ENCODE measurements around the gene PNPLA6.
A peak's percentile ranks its signal among the peaks of the same experiment; 100 is the strongest.

PNPLA6 gene

DNA sequence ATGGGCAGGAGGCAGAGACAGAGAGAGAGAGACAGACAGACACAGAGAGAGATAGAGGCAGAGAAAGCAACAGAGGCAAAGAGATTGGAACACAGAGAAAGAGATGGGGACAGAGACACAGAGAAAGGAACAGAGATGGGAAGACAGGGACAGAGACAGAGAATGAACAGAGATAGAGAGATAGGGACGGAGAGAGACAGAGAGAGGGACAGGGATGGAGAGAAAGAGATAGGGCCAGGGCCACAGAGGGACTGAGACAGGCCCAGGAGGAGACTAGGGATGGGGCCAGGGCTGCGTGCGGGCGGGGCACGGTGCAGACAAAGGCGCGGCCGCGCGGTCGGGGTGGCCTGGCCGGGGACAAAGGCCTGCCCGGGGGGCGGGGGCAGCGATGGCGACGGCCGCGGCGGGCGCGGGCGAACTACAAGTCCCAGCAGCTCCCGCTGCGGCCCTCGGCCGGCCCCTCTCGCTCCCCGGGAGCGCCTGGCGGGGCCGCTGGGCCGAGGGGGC lies 19.8 kb upstream of the PNPLA6 start, which contains the start of gene ZNF358:
ZNF358 (plus strand) TSS at position 459 of the 507 bp plus-strand sequence. CDS start 3,140 bp downstream, outside the sequence.
- peak; percentile 34 for DNase-seq

DNA sequence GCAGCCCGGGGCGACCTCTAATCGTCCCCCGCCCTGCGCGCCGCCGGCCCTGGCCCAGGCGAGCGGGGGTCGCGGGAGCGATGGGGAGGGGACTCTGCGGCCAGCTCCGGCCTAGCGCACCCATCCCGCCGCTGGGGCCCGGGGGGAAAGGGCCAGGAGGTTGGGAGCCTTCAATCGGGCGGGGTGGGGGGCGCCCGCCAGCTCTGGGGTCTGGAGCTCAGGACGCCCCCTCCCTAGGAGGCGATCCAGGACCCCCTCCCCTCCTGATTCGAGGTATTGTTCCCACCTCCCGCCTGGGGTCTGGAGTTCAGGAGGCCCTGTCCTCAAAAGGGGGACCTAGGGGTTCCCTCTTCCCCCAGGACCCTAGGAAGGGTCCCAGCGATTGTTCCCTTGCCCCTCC lies 19.2 kb upstream of the PNPLA6 start:
- DNase-seq: no peak

GRCh38 chr19:7516878-7517277 lies 18.6 kb upstream of the PNPLA6 start:
- DNase-seq: no peak

- DNase-seq: no peak
Observed at GRCh38 chr19:7519361-7520130, 16.0 kb upstream of the PNPLA6 start.

GRCh38 chr19:7520131-7521051 lies 15.1 kb upstream of the PNPLA6 start:
- no peak for DNase-seq

GRCh38 chr19:7521551-7522071 lies 13.9 kb upstream of the PNPLA6 start:
- no peak for DNase-seq

DNA sequence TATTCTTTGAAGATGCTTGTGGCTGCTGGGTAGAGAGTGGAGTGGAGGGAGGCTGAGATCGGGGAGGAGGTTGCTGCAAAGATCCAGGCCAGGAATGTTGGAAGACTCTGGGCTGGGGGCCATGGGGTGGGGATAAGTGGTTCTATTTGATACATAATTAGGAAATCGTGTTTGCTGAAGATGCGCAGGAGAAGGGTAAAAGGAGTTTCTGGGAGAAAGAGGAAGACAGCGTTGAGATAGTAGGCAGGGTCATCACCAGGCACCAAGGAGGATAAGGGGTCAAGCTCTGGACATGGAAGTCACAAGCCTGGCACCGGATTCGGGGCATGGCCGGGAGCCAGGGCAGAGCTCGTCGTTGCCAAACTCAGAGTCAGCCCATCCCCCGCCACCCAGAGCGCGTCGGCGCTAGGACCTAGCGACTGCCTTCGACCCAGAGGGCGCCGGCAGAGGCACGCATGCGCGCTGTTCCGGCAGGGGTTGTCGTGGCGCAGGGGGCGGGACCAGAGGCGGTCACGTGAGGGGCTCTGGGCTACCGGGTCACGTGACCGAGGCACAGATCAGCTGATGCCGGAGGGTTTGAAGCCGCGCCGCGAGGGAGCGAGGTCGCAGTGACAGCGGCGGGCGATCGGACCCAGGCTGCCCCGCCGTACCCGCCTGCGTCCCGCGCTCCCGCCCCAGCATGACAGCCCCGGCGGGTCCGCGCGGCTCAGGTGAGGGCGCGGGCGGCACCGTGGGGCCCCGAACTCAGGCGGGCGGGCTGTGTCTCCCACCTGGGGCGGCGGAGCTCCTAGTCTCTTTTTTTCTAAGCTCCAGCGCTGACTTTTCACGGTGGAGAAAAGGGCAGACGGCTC lies 13.2 kb upstream of the PNPLA6 start, which contains the start of gene MCOLN1:
MCOLN1 (plus strand) TSS at position 553 of the 851 bp plus-strand sequence; CDS start at position 680, 127 bp downstream.
- peak; percentile 99 for DNase-seq

DNA sequence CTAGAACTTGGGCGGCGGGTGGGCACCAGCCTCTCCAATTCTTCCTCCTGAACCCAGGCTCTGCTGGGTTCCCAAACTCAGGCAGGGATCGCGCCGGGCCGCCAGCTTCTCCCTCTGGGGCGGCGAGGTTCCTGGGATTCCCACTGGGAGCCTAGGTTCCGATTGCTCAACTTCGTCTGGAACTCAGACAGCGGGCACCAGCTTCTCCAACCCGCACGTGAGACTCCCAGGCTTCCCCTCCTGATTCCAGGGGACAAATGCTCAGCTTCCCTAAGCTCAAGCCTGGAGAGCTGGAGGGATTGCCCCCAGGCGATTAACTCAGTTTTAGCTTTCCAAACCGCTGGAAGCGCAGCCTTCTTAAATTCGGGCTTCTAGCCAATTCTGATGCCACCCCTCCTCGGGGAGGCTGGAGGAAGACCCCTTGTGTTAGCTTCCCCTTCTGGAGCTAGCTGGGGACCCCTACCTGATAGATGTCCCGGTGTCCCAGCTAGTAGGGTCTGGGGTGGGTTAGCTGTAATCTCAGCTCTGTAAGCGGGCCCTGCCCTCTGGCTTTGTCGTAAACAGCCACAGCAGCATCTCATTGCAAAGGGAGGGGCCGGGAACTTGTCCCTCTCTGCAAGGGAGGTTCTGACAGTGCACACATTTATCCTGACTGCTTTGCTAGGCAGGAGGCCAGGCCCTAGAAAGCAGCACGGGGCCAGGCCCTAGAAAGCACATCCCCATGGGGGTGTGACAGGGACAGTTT lies 12.4 kb upstream of the PNPLA6 start:
- no peak for DNase-seq

- no peak for DNase-seq
Observed at GRCh38 chr19:7524523-7524922, 11.0 kb upstream of the PNPLA6 start.

DNA sequence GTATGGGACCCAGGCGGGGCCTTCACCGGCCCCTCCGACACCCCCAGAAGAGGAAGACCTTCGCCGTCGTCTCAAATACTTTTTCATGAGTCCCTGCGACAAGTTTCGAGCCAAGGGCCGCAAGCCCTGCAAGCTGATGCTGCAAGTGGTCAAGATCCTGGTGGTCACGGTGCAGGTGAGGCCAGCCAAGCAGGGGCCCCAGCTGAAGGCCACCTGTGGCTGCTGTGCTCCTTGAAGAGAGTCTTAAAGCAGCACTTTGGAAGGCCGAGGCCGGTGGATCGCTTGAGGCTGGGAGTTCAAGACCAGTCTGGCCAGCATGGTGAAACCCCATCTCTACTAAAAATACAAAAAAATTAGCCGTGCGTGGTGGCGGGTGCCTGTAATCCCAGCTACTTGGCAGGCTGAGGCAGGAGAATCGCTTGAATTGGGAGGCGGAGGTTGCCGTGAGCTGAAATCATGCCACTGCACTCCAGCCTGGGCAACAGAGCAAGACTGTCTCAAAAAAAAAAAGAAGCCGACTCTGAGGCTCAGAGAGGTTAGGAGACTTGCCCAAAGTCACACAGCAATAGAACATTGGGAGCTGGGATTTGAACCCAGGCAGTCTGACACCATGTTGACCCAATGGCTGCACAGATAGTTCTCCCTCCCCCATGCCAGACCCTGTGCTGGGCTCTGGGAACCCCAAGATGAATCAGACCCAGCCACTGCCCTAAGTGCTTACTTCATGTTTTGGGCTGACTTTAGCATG lies 10.4 kb upstream of the PNPLA6 start:
- no peak for DNase-seq

DNA sequence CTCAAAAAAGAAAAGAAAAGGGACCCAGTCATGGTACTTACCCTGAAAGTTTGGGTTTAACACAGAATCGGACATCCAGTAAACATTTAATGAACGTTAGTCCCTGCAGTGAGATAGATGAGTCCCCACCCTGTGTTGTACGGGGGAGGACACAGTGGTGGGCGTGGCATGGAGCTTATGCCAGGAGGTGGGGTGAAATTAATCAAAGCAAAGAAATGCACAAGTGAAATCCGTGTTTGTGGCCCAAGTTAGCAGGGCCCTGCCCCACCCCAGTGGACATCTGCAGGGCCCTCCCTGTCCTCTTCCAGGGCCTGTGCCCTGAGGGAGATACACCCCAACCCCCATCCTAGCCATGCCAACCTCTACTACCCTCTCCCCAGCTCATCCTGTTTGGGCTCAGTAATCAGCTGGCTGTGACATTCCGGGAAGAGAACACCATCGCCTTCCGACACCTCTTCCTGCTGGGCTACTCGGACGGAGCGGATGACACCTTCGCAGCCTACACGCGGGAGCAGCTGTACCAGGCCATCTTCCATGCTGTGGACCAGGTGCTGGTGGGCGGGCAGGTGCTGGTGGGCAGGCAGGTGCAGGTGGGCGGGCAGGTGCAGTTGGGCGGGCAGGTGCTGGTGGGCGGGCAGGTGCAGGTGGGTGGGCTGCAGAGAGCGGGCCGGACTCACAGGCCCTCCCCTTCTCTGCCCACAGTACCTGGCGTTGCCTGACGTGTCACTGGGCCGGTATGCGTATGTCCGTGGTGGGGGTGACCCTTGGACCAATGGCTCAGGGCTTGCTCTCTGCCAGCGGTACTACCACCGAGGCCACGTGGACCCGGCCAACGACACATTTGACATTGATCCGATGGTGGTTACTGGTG lies 9.2 kb upstream of the PNPLA6 start:
- no peak for DNase-seq

DNA sequence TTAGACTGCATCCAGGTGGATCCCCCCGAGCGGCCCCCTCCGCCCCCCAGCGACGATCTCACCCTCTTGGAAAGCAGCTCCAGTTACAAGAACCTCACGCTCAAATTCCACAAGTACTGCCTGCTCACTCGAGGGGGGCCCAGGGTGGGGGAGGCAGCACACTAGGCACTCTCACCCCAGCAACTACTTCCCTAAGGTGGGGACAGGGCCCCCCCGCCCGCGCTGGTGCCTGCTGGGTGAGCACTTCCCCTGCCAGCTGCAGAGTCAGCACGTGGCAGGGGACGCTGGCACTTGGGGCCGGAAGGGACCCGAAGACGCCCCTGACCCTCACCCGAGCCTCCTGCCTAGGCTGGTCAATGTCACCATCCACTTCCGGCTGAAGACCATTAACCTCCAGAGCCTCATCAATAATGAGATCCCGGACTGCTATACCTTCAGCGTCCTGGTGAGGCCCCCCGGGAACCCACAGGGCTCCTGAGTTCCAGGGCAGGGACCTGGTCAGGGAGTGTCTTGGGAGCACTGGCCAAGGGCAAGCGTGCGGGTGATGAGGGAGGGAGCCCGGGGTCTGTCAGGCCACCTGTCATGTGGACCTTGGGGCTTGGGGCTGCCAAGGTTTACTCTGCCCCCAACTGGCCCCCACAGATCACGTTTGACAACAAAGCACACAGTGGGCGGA lies 7.9 kb upstream of the PNPLA6 start:
- DNase-seq: no peak

DNA sequence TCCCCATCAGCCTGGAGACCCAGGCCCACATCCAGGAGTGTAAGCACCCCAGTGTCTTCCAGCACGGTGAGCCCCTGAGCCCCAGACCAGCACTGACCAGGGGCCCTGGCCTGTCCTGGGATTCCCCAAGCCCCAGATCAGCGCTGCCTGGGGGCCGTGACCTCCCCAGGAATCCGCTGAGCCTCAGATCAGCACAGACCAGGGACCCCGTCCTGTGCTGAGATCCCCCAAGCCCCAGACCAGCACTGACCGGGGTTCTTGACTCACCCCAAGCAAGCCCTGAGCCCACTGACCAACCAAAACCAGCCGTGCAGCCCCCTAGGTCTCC lies 7.4 kb upstream of the PNPLA6 start:
- DNase-seq: no peak

- no peak for DNase-seq
Observed at GRCh38 chr19:7528522-7529245, 6.8 kb upstream of the PNPLA6 start.

- no peak for DNase-seq
Observed at GRCh38 chr19:7529246-7529600, 6.3 kb upstream of the PNPLA6 start.

DNA sequence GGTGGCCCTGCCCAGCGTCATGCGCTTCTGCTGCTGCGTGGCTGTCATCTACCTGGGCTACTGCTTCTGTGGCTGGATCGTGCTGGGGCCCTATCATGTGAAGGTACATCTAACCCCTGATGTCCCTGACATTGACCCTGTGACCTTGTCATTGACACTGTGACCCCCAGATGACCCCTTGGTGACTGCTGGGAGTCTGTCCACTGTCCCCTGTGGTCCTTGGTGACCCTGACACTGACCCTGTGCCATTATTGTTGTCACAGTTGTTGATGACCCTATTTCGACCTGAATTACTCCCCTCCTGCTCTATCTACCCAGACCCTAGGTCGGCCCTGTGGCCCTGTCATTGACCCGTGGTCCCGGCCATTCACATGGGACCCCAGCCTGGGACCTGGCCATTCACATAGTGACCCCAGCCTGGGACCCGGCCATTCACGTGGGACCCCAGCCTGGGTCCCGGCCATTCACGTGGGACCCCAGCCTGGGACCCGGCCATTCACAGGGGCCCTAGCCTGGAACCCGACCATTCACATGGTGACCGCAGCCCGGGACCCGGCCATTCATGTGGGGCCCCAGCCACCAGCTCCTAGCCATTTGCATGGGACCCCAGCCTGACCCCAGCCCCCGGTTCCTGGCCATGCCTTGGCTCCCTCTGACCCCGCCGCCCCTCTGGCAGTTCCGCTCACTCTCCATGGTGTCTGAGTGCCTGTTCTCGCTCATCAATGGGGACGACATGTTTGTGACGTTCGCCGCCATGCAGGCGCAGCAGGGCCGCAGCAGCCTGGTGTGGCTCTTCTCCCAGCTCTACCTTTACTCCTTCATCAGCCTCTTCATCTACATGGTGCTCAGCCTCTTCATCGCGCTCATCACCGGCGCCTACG lies 5.7 kb upstream of the PNPLA6 start:
- DNase-seq: no peak

- DNase-seq: no peak
Observed at GRCh38 chr19:7533281-7533885, 2.1 kb upstream of the PNPLA6 start.
